ENCODE measurements around the gene MRPL12.
"Not testable (repeated sequence)": the region's sequence is repeated elsewhere in the genome, so short reads cannot be mapped to it uniquely, and the experiment has no call there.

Gene MRPL12

DNA sequence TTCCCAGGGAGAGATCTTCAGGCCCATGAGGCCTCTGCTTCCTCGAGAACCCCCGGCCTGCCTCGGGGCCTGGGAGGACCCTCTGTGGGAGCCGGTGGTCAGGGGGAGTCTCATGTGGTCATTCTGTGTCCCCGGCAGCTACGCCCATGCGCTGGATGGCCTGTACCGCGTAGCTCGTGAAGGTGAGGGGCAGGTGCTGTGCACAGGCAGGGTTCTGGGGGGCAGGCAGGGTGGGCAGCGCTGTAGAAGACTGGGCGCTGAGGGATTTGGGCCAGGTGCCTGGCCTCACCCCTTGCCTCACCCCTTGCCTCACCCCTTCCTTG is 13.5 kb downstream of the MRPL12 start:
- no peak for DNase-seq (ENCODE audit: low read depth in 2 of 2)

DNA sequence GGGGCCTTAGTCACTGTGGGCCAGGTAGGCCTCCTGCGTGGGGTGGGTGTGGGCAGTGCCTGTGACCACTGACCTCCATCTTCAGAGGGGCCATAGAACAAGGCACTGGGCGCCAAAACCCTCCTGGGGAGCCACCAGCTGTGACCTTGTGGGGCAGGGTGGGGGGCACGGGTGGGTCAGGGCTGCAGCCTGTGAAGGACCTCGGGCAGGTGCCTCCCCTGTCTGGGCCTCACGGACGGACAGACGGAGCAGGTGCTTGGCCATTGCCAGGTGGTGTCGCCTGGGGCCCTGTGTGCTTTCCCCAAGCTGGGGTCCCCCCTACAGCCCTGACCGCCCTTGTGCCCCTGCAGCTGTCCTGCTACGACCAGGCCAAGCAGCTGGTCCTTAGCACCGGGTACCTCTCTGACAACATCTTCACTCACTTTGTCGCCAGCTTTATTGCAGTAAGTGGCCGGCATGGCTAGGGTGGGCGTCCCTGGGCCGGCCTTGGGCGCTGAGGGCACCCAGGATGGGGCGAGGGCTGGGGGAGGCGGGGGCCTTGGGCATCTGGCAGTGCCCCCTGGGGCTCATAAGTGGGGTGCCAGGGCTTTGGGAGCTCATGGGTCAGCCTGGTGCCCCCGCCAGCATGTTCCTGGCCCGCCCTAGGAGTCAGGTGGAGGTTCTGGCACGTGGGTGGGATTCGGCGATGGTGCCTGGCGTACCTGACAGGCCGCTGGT is 14.0 kb downstream of the MRPL12 start:
- DNase-seq (ENCODE audit: low read depth in 2 of 2): no peak

DNA sequence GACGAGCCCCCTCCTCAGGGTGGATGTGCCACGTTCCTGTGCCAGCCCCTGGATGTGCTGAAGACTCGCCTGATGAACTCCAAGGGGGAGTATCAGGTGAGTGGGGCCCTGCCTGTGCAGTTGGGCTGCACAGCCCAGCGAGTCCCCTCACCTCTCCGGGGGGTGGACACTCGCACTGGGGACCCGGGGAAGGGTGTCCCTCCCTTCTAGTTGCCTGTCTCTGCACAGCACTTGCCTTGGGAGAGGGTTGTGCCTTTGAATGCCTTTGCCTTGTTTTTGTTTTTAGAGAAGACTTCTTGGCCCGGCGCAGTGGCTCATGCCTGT is 14.6 kb downstream of the MRPL12 start:
- DNase-seq (ENCODE audit: low read depth in 2 of 2): no peak

DNA sequence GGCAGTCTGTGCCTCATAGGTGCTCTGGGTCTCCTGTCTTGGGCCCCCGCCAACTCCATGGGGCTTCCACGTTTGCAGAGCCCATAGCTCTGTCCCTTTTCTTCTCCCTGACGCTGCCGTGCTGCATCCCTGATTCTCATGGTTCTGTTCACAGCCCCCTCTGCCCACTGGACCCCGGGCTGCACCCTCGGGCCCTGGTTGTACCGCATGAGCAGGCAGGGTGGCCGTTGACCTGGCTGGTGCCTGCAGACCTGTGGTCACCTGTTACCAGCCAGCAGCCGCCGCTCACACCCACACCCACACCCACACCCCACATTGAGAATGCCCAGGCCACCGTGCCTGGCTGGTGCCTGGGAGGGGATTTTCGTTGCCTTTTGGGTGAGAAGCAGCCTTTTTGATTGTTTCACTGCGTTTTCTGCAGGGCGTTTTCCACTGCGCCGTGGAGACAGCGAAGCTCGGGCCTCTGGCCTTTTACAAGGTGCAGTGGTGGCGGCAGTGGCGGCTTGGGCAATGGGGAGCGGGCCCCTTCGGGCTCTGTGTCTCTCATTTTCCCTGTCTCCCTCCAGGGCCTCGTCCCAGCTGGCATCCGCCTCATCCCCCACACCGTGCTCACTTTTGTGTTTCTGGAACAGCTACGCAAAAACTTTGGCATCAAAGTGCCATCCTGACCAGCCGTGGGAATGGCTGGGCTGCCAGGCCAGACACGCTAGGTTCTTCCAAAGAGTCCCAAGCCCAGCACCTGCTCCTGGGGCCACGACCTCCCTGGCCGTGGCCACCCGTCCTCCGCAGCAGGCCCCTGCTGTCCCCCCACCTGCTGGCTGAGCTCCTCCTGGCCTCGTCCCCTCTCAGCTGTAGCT is 16.5 kb downstream of the MRPL12 start:
- no peak for DNase-seq (ENCODE audit: low read depth in 2 of 2)

DNA sequence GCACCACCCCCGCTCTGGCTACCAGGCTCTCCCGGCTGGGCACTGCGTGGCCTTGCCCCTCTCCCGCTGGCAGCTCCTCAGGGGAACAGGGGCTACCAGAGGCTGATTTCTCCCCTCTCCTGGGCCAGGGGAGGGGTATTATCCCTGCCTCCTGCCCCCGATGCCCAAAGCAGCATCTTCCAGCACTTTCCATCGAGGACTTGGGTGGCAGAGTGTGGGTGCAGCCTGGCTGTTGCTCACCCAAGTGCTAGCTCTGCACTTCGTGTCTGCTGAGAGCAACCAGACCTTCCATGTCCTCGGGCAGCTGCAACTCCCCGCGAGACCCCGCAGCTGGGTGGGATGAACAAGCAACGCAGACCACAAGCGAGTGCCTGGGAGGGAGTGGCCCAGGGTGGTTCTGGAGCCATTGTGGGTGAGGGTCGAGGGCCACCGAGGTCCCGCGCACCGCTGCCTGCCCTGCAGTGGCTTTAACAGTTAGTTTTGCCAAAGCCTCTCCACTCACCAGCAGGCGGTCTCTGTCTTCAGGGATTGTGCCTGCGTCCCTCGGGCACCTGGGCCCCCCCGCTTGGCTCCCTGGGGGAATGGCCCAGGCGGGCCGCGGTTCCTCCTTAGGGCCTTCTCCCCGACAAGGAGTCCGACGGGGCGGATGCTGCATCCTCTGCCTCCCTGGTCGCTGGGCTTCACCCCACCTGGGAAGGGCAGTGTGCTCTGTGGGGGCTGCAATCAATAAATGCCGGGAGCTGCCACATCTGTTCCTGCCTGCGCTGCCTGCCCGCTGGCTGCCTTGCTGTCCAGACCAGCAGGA is 17.3 kb downstream of the MRPL12 start:
- no peak for DNase-seq (ENCODE audit: low read depth in 2 of 2)

DNA sequence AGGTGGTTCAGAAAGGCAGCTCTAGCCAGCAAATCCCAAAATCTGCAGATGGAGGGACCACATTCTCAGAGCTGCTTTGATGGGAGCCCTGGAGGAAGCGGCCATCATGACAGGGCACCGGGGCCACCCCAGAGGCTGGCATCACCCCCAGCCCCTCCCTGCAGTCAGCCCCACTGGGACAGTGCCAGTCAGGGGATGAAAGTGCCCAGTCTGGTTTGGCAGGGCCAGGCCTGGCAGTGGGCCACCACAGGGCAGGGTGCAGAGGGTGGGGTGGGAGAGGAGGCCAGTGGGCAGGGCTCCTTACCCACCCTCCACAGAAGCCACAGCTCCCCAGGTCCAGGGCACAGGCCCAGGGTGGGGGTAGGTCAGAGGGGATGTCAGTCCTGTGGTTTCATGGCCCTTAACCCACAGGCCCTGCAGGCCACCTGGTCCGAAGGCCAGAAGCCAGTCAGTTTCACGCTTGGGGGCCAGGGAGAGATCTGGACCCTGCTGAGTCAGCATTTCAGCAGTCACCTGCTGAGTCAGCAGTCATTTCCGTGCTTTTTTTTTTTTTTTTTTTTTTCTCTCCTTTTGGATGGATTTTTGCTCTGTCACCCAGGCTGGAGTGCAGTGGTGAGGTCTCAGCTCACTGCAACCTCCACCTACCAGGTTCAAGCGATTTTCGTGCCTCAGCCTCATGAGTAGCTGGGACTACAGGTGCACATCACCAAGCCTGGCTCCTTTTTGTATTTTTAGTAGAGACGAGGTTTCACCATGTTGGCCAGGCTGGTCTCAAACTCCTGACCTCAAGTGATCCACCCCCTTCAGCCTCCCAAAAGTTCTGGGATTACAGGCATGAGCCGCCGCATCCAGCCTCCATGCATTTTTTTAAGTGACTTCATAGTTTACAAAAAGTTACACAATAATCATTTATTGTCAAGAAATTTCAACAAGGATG is 19.3 kb downstream of the MRPL12 start:
- no peak for DNase-seq (ENCODE audit: low read depth in 2 of 2)

DNA sequence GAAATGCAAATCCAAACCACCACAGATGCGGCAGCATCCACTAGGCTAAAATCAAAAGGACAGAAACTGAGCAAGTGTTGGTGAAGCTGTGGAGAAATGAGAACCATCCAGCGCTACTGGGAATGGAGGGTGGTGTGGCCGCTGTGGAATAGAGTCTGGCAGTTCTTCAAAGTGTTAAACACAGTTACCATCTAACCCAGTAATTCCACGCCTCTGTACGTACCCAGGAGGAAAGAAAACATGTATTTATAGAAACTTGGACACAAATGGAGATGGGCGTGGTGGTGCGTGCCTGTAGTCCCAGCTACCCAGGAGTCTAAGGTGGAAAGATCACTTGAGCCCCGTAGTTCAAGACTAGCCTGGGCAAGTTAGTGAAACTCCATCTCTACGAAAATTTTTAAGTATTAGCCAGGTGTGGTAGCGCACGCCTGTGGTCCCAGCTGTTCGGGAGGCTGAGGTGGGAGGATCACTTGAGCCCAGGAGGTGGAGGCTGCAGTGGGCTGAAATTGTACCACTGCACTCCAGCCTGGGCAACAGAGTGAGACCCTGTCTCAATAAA is 20.6 kb downstream of the MRPL12 start:
- no peak for DNase-seq (ENCODE audit: low read depth in 2 of 2)

DNA sequence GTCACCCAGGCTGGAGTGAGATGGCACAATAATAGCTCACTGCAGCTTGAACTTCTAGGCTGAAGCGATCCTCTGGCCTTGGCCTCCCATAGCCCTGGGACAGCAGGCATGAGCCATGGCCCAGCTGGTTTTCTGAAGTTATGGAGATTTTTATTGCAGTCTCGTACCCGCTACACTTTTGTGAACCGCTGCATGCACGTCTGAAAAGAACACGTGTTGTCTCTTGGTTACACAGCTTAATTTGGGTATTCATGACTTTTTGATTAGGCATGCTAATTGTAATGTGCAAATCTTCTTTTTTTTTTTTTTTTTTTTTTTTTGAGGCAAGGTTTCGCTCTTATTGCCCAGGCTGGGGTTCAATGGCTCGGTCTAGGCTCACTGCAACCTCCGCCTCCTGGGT is 22.3 kb downstream of the MRPL12 start:
- no peak for DNase-seq (ENCODE audit: low read depth in 2 of 2)

DNA sequence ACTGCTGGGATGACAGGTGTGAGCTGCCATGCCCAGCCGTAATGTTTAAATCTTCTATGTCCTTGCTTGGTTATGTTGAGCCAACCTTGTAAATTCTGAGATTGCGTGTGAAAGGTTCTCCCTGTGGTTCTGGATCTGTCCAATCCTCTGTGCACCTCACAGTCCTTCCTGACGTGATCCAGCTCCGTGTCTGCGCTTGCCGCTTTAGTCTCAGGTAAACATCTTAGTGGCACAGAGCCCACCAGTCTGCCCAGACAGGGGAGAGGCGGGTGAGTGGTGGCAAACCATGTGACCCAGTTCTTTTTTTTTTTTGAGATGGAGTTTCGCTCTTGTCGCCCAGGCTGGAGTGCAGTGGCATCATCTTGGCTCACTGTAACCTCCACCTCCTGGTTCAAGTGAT is 22.8 kb downstream of the MRPL12 start:
- DNase-seq (ENCODE audit: low read depth in 2 of 2): no peak

DNA sequence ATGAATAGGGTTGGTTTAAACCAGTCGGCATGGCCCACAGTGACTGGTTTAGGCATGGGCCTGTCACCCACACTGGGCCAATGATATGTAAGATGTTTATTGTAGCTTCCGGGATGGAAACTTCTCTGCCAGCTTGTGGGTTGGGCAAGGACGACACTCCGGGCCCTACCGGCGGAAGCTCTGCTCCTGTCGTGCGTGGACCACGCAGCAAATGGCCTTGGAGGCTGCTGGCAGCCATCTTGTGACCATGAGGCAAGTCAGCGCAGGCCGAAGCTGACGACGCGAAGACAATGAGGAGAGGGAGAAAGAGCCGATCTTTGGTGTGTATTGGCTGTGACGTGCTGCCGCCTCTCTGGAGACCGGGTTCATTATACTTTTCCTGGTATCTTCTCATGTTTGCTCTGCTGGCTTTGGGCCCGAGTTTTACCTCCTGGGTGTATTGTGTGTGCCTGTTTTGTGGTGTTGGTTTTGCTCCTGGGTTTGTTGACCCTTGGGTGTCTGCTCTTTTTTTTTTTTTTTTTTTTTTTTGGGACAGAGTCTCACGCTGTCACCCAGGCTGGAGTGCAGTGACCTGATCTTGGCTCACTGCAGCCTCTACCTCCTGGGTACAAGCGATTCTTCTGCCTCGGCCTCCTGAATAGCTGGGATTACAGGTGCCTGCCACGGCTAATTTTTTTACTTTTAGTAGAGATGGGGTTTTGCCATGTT is 24.3 kb downstream of the MRPL12 start:
- DNase-seq (ENCODE audit: low read depth in 2 of 2): no peak

DNA sequence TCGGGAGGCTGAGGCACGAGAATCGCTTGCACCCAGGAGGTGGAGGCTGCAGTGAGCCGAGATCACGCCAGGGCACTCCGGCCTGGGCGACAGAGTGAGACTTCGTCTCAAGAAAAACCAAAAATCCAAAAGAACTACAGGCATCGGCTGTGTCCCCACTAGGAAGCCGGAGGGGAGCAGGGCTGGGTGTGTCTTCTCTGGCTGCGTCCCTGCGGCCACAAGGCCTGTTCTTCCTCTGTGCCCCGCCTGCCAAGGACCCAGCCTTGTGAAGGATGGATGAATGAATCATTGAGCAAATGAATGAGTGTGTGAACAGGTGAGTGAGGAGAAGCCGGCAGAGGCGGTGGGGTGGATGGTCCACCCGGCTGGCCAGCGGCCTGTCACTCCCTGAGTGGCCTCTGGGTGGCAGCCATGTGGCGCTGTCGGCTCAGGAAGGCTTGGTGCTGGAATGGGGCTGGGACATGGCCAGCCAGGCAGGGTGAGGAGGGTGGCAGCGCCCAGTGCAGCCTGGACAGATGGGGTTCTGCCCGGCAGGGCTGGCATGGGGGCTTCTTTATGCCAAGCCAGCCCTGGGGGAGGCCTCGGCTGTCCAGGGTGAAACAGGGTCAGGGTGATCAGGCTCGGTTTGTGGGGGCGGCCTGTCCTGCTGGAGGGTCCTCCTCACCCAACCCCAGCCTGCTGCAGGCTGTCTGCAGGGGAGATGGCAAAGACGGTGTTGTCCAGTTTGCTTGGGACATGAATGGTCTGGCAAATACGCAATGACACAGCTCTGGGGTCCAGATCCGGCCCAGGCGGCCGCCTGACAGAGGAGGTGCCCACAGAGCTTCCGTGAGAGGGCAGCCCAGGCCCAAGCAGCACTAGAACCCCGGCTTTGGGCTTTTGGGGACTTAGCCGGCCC is 30.6 kb downstream of the MRPL12 start:
- peak; percentile 49 to 65 for DNase-seq (ENCODE audit: low read depth in 2 of 2)

DNA sequence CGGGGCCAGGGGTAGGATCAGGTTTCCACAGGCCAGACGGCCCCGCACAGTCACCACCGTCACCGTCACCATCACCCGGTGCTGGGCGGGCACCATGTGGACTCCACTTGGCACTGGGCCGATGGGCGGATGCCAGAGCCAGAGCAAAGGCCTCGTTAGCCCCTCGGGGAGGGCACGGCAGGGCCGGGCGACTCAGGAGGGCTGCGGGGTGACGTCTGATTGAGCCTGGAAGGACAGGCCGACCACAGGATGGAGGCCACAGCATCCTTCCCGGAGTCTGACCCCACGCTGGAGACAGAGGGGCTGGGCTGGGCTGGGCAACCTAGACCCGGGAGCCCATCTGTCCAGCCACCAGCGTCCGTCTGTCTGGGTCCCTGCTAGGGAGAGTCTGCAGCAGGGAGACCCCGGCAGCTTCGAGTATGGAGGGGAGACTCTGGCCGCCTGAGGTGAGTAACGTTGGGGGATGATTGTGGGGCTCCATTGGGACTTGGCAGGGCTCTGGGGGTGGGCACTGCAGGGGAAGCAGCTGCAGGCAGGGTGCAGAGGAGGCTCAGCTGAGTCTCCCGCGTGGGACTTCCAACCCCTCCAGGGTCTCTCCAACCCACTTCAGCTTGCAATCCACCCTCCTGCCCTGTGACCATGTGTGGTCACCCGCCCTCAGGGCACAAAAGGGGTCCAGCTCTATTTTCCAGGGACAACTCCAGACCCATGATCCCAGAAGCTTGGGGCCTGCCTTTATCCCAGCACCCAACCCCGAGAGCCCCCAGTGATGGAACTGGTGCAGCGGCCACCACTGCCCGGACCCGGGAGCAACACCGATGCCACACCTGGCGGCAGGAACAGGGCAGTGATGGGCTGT is 31.5 kb downstream of the MRPL12 start:
- no peak for DNase-seq (ENCODE audit: low read depth in 2 of 2)

DNA sequence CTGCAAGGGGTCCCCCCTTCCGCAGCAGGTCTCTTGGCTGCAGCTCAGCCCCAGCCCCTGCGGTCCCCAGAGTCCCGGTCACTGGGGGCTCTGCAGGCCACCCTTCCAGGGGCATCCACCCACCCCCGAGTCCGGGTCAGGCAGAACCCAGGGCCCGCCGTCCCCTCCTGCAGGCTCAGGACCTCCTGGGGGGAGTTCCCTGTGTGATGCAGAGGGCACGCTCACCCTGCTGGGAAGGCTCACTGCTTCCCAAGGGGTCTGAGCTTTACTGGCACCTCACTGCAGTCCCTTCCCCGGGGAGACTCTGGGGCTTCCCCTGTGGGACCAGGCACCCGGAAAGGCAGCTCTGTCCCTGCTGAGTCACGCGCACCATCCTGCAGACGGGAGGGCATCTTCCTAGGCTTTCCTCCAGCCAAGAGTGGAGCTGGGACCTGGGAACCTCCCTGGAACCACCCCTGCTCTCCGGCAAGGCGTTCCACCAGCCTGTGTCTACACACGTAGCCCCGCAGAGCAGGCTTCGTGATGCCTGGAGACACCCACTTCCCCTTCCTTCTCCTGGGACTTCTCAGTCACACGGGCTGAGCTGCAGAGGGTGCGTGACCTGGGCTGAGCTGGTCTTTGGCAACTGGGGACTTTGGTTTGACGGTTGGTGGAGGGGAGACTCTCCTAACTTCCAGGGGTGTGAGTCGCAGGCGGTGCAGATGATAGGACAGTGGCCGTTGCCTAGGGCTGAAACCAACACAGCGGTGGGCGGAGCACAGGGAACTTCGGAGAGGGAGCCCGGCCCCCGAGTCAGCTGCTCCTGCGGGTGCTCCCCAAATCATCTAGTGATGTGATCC is 32.3 kb downstream of the MRPL12 start:
- no peak for DNase-seq (ENCODE audit: low read depth in 2 of 2)

DNA sequence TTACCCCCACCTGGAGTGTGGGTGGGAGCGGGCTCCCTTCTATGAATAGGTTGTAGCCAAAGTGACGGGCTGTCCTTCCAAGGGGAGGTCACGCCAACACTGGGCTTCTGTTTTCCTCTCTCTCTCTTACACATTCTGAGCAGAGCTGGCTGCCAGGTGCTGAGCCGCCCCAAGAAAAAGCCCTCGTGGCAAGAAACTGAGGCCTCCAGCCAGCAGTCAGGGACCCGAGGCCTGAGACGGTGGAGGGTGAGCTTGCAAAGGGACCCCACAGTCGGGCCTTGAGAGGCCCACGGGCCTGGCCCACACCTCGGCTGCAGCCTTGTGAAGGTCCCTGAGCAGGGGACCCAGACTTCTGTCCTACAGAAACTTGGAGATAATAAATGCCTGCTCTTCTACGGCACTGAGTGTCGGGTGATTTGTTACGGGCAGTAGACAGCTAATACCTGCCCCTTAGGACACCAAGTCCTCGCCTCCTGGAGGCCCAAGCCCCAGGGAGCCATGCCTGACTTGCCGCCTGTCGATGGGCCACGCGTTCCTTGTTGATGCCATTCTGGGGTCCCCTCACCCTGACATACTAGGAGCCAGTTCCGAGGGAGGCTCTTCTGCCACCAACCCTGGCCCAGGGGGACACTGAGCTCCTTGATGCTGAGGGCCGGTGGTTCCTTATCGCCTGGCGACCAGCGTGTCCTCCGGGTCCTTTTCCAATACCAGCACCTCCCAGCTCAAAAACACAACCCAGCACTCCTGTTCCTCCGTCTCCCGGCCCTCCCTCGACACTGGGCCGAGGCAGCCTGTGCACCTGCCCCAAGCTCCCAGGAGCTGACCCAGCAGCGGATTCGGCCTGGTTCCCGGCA is 35.0 kb downstream of the MRPL12 start:
- DNase-seq (ENCODE audit: low read depth in 2 of 2): no peak

DNA sequence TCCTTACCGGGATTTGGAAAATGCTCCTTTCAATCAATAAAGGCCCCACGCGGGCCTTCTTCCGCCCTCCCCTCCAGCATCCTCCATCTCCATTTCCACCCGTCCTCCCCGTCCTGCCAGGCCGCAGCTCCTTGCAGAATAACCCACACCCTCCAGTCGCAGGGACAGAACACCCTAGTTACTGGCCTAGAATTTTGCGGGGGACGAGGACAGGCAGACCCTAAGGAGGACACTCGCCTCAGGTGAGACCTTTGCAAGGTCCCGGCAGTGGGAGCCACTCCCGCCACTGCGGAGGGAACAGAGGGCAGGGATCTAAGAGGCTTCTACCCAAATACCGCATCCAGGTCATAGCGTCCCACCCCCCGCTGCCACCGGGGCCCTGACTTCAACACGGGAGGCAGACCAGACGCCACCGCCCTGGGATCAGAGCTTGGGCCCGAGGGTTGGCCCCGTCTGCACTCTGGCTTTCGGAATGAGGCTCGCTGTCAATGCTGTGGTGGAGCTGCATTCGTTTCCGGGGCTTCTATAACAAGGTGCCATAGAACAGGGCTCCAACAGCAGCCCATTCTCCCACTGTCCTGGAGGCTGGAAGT is 35.7 kb downstream of the MRPL12 start:
- no peak for DNase-seq (ENCODE audit: low read depth in 2 of 2)

DNA sequence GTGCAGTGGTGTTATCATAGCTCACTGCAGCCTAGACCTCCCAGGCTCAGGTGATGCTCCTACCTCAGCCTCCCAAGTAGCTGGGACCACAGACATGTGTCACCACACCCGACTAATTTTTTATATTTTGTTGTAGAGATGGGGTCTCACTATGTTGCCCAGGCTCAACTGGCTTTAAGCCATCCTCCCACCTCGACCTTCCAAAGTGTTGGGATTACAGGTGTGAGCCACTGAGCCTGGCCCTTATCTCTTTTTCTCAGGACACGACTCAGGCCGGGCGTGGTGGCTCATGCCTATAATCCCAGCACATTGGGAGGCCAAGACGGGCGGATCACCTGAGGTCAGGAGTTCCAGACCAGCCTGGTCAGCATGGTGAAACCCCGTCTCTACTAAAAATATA is 36.4 kb downstream of the MRPL12 start:
- DNase-seq (ENCODE audit: low read depth in 2 of 2): not testable (repeated sequence)
